IPS-NIHi7 (cell line): Measurements from ENCODE around the gene THTPA.
"Not testable (repeated sequence)": the region's sequence is repeated elsewhere in the genome, so short reads cannot be mapped to it uniquely, and the experiment has no call there.

ENCODE experiments used
- DNase-seq: peaks from one replicate; pipeline ENCODE4 v3.0.0; 2012; ENCODE audit warnings: mixed read lengths; ENCODE audit errors: extremely low spot score

Gene THTPA

GRCh38 chr14:23533652-23534435 is 22.2 kb upstream of the THTPA start:
- no peak for DNase-seq

- DNase-seq, result no peak
Observed at GRCh38 chr14:23535943-23536342, 20.1 kb upstream of the THTPA start.

GRCh38 chr14:23536494-23536893 is 19.6 kb upstream of the THTPA start:
- DNase-seq, result no peak

- DNase-seq, result not testable (repeated sequence)
Observed at GRCh38 chr14:23536906-23537305, 19.2 kb upstream of the THTPA start.

GRCh38 chr14:23537351-23538049 is 18.6 kb upstream of the THTPA start:
- peak; percentile 83 for DNase-seq

GRCh38 chr14:23538050-23538718 is 17.9 kb upstream of the THTPA start:
- no peak for DNase-seq

GRCh38 chr14:23538785-23539184 is 17.3 kb upstream of the THTPA start:
- DNase-seq, result no peak

- peak; percentile 86 for DNase-seq
Observed at GRCh38 chr14:23539248-23540140, 16.6 kb upstream of the THTPA start.

- no peak for DNase-seq
Observed at GRCh38 chr14:23540141-23540469, 16.0 kb upstream of the THTPA start.

- DNase-seq, result no peak
Observed at GRCh38 chr14:23542261-23542660, 13.8 kb upstream of the THTPA start.

- no peak for DNase-seq
Observed at GRCh38 chr14:23543403-23543802, 12.7 kb upstream of the THTPA start.

- DNase-seq, result peak; percentile 57
Observed at GRCh38 chr14:23544511-23545447, 11.3 kb upstream of the THTPA start.

GRCh38 chr14:23545740-23546365 is 10.2 kb upstream of the THTPA start:
- DNase-seq, result no peak

- DNase-seq, result no peak
Observed at GRCh38 chr14:23546450-23547035, 9.5 kb upstream of the THTPA start.

- no peak for DNase-seq
Observed at GRCh38 chr14:23547924-23548323, 8.1 kb upstream of the THTPA start.

GRCh38 chr14:23548351-23549318 is 7.4 kb upstream of the THTPA start:
- peak; percentile 30 for DNase-seq

GRCh38 chr14:23550131-23550811 is 5.8 kb upstream of the THTPA start:
- DNase-seq, result no peak

- DNase-seq, result peak; percentile 44
Observed at GRCh38 chr14:23550812-23551265, 5.2 kb upstream of the THTPA start.
